BJ (cell line): ENCODE measurements around the gene HOXA9. TPM values are rescaled to one million over a fixed set of nuclear protein-coding genes. Genes with fewer than 3 reads are reported as not detected.

ENCODE experiments used
- CTCF ChIA-PET: fragments of 350-600 bp; formaldehyde crosslinking; extraction: SDS; loops from one replicate; lab custom pipeline; 2021; ENCODE audit warnings: antibody characterized with exemption, inconsistent platforms; lab: Yijun Ruan, JAX
- POLR2A ChIA-PET: fragments of 300-600 bp; sonication (Branson Sonifier 250); formaldehyde crosslinking; extraction: SDS; loops from one replicate; lab custom pipeline; 2021; ENCODE audit warnings: antibody characterized with exemption; lab: Charles Lee
- DNase-seq: peaks from one replicate; pipeline ENCODE4 v3.0.0-alpha.2; 2011; ENCODE audit warnings: low read depth
- H3K27me3 ChIP-seq: 2 replicates; pipeline ENCODE4 v1.6.0; 2011; ENCODE audit warnings: low read length; ENCODE audit not compliant: control insufficient read depth, insufficient read depth
- H3K36me3 ChIP-seq: 2 replicates; pipeline ENCODE4 v1.5.1; 2011; ENCODE audit warnings: low read length; ENCODE audit not compliant: control insufficient read depth, insufficient read depth
- H3K4me3 ChIP-seq: 2 replicates; pipeline ENCODE4 v1.5.1; 2011; ENCODE audit warnings: low read depth, mild to moderate bottlenecking, control low read depth, low read length
- polyA plus RNA-seq: library from polyadenylated mRNA; depleted of rRNA; stranded (reverse); fragments of >200 nt; gene quantifications from 2 replicates; pipeline ENCODE4 v1.2.3, GENCODE V29; 2011
- TF ChIP-seq, protein P1 (sequence below): IDR thresholded peaks from 2 replicates; pipeline ENCODE4 v1.5.1; 2011; ENCODE audit warnings: low read depth, mild to moderate bottlenecking, control low read depth, inconsistent platforms, low read length, moderate library complexity; ENCODE audit not compliant: insufficient read depth

The HOXA9 gene
- polyA plus RNA-seq, 1 experiment, result 15.0 TPM

DNA sequence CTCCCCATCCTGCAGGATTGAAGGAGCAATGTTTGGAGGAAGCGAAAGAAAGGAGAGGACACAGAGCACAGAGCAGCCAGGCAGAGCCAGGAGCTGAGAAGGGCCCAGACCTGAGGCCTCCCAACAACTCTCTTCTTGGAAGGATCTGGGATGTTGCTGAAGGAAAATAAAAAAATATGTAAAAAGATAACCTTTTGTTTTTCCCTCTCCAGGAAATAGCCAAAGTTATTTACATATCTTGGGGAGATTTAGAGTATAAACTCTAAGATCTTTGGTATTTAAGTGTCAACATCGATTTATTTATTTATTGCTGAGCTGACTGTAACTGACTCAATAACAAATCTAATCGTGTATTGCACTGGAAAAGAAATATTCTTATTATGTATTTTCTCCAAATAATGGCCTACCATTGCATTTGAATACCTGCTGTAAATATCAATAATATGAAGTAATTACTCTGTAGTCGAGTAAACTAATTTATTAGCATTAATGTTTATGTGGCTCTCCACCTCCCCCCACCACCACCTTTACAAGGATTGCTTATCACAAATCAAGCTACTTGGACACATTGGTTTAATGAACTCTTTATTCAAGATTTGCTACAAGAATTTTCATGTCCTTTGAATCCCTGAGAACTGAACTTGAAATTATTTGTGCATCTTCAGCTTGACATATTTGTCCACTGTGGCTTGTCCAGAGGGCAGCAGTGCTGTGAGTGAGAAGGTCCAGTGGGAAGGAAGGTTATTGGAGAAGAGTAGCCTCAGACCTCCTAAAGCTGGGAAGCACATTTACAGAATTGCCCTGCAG lies 21.5 kb upstream of the HOXA9 start:
- Histone ChIP-seq H3K4me3 (peak overlapping the region; percentile 88), H3K27me3 (no peaks in the 10 kb centered on the region), H3K36me3 (peaks cover 6% of the 10 kb centered on the region)
- ChIA-PET CTCF (interaction anchor here (1.1 to 12.5 kb wide), 7 partner anchors 9 to 884 kb away, joined by 3 to 187 read pairs (median 6); partner anchors contain the start of genes HOXA10 and HOXA9), POLR2A (interaction anchor here (0.6 to 1.7 kb wide), 6 partner anchors 8 to 579 kb away, joined by 3 to 11 read pairs (median 7); no protein-coding TSS in a partner anchor)
- peak; percentile 51 for DNase-seq
- TF ChIP-seq, protein P1, sequence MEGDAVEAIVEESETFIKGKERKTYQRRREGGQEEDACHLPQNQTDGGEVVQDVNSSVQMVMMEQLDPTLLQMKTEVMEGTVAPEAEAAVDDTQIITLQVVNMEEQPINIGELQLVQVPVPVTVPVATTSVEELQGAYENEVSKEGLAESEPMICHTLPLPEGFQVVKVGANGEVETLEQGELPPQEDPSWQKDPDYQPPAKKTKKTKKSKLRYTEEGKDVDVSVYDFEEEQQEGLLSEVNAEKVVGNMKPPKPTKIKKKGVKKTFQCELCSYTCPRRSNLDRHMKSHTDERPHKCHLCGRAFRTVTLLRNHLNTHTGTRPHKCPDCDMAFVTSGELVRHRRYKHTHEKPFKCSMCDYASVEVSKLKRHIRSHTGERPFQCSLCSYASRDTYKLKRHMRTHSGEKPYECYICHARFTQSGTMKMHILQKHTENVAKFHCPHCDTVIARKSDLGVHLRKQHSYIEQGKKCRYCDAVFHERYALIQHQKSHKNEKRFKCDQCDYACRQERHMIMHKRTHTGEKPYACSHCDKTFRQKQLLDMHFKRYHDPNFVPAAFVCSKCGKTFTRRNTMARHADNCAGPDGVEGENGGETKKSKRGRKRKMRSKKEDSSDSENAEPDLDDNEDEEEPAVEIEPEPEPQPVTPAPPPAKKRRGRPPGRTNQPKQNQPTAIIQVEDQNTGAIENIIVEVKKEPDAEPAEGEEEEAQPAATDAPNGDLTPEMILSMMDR, result no peak

DNA sequence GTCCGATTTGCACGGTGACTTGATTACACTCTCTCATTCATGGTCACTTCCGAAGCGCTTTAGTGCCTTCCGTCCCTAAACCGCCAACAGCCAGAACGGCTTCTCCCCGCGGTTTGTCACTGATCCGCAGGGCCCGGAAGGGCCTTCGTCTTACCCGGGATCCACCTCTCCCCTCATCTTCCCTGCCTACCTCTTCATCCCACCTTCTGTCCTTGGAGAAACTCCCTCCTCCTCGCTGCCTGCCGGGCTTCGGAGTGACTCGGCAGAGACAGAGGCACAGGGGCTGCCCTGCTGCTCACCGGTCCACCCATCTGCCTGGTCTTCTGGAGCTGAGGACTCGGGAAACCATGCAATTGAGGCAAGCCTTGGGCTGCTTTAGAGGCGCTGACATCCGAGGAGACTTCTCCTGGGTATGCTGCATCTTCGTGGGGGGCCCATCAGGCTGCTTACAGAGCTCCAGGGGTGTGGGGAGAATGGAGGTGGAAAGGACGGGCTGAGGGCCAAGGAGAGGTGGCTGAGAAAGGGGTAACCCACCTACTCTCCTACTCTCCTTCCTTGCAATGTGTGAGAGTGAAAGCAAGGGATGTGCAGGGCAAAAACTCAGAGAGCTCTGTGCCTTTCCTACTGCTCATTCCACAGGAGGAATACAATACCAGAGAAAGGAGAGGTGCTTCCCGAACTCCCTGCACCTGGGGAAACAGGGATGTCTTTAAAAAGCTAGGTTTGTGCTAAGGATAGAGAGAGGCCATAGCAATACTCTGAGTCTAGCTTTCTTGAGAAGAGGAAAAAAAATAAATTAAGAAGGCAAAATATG lies 20.7 kb upstream of the HOXA9 start:
- DNase-seq, result no peak
- CTCF ChIA-PET, result interaction anchor here (0.6 to 12.5 kb wide), 6 partner anchors 10 to 999 kb away, joined by 3 to 187 read pairs (median 8); partner anchors contain the start of genes HOXA10 and HOXA9
- Histone ChIP-seq H3K27me3 (no peaks in the 10 kb centered on the region), H3K4me3 (peak overlapping the region; percentile 88), H3K36me3 (peaks cover 6% of the 10 kb centered on the region)
- POLR2A ChIA-PET, result interaction anchor here (0.9 to 1.4 kb wide), 4 partner anchors 9 to 492 kb away, joined by 3 to 11 read pairs (median 8); no protein-coding TSS in a partner anchor
- TF ChIP-seq, protein P1, result no peak

DNA sequence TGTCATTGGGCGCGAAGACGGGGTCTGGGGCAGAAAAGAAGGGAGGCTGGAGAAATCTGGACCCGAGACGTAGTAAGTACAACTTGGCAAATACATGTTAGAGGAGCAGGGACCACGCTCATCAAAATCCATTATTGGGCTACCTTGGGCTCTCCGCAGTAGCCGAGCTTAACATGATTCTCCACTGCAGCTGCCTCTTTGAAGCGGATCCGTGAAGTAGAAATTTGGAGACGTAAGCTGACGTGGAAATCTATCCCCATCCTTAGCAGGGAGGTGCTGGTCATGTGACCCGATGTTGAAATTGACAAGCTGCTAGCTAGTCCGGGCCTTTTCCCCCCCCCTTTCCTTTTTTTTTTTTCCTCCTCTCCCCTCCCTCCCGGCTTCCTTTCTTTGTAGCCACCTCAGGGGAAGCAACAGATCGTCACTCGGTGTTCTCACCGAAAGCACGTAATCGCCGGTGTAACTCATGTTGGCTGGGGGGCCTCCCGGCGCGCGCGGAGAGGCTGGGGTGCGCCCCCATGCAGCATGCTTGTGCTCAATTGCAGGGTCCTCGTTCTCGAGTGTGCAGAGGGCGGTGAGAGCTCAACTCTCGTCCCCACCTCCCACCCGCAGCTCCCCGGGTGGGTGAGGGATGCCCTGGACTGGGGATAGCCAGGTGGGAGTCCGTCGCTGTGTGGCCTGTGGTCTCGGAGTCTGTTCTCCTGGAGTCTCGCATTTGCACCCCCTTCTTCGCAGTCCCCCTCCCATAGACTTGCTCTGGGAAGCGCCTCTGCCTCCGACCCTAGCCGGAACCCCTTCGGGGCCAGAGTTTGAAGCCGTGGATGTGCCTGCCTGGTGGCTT lies 19.9 kb upstream of the HOXA9 start, which contains the start of gene HOXA11:
Gene HOXA11, minus strand, starts transcription at position 220 of the 841 bp plus-strand sequence. Its CDS starts 88 bp downstream, at position 132.
- Histone ChIP-seq H3K36me3 (peaks cover 6% of the 10 kb centered on the region), H3K4me3 (peak within 1 kb of the TSS; percentile 88), H3K27me3 (no peaks in the 10 kb centered on the region)
- TF ChIP-seq, protein P1, result no peak
- peak; percentile 94 for DNase-seq
- CTCF ChIA-PET, result interaction anchor here (0.6 to 12.5 kb wide), 7 partner anchors 10 to 998 kb away, joined by 3 to 187 read pairs (median 10); partner anchors contain the start of genes HOXA10 and HOXA9
- POLR2A ChIA-PET, result interaction anchor here (0.6 to 1.1 kb wide), 10 partner anchors 8 to 736 kb away, joined by 3 to 7 read pairs (median 4); partner anchors contain the start of gene HOXA7

DNA sequence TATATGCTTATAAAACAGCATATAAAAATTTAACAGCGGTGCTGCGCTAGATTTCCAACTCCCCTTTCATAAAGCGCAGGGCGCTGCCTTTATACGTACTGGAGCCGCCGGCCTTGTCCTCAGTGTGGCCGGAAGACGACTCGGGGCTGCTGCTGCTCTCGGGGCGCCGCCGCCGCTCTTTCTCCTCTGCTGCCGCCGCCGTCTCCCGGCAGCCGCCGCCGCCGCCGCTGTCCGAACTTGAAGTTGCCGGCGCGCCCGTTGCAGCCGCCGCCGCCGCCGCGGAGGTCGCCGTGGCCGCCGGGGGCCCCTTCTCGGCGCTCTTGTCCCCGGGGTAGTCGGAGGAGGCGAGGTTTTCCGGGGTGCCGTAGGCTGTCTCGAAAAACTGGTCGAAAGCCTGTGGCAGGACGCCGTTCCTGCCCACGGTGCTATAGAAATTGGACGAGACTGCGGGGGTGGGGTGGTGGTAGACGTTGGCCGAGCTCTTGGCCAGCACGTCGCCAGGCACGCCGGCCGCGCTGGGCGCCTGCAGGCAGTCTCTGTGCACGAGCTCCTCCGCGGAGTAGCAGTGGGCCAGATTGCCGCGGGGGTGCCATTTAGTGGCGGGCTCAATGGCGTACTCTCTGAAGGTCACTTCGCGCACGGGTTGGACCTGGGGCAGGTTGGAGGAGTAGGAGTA lies 19.1 kb upstream of the HOXA9 start:
- TF ChIP-seq, protein P1, result no peak
- Histone ChIP-seq H3K27me3 (no peaks in the 10 kb centered on the region), H3K4me3 (peak overlapping the region; percentile 88), H3K36me3 (peaks cover 6% of the 10 kb centered on the region)
- POLR2A ChIA-PET, result interaction anchor here (0.6 to 1.1 kb wide), 9 partner anchors 8 to 603 kb away, joined by 3 to 7 read pairs (median 4); partner anchors contain the start of gene HOXA7
- DNase-seq, result no peak
- CTCF ChIA-PET, result interaction anchor here (0.6 to 12.5 kb wide), 6 partner anchors 9 to 910 kb away, joined by 3 to 187 read pairs (median 8); partner anchors contain the start of genes HOXA10 and HOXA9
